ENCODE measurements around the gene PHACTR2.

The PHACTR2 gene

DNA sequence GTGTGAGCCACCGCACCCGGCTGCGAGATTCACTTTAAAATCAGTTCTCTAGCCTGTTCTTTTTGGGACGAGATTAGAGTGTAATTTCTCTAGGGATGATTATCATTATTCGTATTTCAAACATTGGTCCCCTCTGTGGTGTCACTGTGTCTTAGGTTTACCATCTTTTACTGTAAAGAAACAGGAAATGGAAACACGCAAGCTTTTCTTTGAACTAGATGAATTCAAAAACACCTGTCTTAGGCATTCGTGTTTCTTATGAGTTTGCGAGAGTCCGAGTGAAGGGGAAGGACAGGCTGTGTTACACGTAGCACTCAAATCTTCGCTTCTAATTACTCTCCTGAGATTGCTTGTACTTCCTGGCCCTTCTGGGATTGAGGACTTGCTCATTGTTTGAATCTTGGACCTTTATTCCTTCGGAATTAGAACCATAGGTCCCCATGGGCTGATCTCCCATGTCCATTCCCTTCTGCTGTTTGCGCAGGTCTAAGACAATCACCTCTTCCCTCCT is 61.6 kb downstream of the PHACTR2 start:
- Histone ChIP-seq H3K27me3 (ENCODE audit: insufficient read depth, poor library complexity, severe bottlenecking) (no peaks in the 10 kb centered on the region), H3K4me3 (replicated peaks; ENCODE audit: insufficient read depth, low read length) (no peak overlapping the region), H3K27ac (replicated peaks) (no peak overlapping the region)
- TF ChIP-seq SPI1 (IDR thresholded peaks at IDR 0.05; ENCODE audit: borderline replicate concordance, low read depth) (no peak), GABPA (IDR thresholded peaks at IDR 0.05; ENCODE audit: low read depth) (no peak), POLR2AphosphoS5 (IDR thresholded peaks at IDR 0.05; ENCODE audit: low read depth) (no peak)
- TF ChIP-seq, protein P1, sequence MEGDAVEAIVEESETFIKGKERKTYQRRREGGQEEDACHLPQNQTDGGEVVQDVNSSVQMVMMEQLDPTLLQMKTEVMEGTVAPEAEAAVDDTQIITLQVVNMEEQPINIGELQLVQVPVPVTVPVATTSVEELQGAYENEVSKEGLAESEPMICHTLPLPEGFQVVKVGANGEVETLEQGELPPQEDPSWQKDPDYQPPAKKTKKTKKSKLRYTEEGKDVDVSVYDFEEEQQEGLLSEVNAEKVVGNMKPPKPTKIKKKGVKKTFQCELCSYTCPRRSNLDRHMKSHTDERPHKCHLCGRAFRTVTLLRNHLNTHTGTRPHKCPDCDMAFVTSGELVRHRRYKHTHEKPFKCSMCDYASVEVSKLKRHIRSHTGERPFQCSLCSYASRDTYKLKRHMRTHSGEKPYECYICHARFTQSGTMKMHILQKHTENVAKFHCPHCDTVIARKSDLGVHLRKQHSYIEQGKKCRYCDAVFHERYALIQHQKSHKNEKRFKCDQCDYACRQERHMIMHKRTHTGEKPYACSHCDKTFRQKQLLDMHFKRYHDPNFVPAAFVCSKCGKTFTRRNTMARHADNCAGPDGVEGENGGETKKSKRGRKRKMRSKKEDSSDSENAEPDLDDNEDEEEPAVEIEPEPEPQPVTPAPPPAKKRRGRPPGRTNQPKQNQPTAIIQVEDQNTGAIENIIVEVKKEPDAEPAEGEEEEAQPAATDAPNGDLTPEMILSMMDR (IDR thresholded peaks at IDR 0.05; ENCODE audit: insufficient read depth, low read length) = no peak
- TF ChIP-seq, protein P2, sequence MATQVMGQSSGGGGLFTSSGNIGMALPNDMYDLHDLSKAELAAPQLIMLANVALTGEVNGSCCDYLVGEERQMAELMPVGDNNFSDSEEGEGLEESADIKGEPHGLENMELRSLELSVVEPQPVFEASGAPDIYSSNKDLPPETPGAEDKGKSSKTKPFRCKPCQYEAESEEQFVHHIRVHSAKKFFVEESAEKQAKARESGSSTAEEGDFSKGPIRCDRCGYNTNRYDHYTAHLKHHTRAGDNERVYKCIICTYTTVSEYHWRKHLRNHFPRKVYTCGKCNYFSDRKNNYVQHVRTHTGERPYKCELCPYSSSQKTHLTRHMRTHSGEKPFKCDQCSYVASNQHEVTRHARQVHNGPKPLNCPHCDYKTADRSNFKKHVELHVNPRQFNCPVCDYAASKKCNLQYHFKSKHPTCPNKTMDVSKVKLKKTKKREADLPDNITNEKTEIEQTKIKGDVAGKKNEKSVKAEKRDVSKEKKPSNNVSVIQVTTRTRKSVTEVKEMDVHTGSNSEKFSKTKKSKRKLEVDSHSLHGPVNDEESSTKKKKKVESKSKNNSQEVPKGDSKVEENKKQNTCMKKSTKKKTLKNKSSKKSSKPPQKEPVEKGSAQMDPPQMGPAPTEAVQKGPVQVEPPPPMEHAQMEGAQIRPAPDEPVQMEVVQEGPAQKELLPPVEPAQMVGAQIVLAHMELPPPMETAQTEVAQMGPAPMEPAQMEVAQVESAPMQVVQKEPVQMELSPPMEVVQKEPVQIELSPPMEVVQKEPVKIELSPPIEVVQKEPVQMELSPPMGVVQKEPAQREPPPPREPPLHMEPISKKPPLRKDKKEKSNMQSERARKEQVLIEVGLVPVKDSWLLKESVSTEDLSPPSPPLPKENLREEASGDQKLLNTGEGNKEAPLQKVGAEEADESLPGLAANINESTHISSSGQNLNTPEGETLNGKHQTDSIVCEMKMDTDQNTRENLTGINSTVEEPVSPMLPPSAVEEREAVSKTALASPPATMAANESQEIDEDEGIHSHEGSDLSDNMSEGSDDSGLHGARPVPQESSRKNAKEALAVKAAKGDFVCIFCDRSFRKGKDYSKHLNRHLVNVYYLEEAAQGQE (IDR thresholded peaks at IDR 0.05; ENCODE audit: insufficient replicate concordance, low read depth) = no peak
- DNase-seq (ENCODE audit: low read depth in 1 of 2, low spot score in 1 of 2) = no peak

DNA sequence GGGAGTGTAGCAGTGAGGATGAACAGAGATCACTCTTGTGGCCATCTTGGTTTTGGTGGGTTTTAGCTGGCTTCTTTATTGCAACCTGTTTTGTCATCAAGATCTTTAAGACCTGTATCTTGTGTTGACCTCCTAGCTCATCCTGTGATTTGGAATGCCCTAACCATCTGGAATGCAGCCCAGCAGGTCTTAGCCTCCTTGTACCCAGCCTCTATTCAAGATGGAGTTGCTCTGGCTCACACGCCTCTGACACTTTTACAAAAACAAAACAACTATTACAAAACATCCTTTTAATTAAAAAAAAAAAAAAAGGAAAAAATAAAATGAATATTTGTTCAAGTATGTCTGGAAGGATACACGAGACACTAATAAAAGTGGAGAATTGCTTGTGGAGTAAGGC is 62.4 kb downstream of the PHACTR2 start:
- no peak for DNase-seq (ENCODE audit: low read depth in 1 of 2, low spot score in 1 of 2)
- Histone ChIP-seq H3K27ac (replicated peaks) (no peak overlapping the region), H3K4me3 (replicated peaks; ENCODE audit: insufficient read depth, low read length) (no peak overlapping the region), H3K27me3 (ENCODE audit: insufficient read depth, poor library complexity, severe bottlenecking) (no peaks in the 10 kb centered on the region)
- TF ChIP-seq, protein P1 (IDR thresholded peaks at IDR 0.05; ENCODE audit: insufficient read depth, low read length) = no peak
- TF ChIP-seq, protein P2 (IDR thresholded peaks at IDR 0.05; ENCODE audit: insufficient replicate concordance, low read depth) = no peak
- TF ChIP-seq SPI1 (IDR thresholded peaks at IDR 0.05; ENCODE audit: borderline replicate concordance, low read depth) = no peak
- TF ChIP-seq POLR2AphosphoS5 (IDR thresholded peaks at IDR 0.05; ENCODE audit: low read depth) = no peak
- TF ChIP-seq GABPA (IDR thresholded peaks at IDR 0.05; ENCODE audit: low read depth) = no peak

DNA sequence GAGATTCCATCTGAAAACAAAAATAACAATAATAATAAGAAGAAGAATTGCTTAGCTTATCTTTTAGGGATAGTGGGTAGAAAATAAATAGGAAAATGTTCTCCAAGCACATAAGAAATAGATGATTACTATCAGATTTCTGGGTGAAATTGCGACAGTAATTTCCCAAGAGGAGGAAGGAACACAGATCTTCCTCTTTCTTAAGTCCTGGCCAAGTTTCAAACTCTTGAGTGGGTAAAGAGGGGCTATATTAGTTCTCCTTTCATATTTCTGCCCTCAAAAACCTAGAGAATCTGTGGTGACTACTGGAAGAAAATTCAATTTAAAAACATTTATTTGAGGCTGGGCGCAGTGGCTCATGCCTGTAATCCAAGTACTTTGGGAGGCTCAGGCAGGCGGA is 63.7 kb downstream of the PHACTR2 start:
- TF ChIP-seq, protein P2 (IDR thresholded peaks at IDR 0.05; ENCODE audit: insufficient replicate concordance, low read depth) = no peak
- TF ChIP-seq, protein P1 (IDR thresholded peaks at IDR 0.05; ENCODE audit: insufficient read depth, low read length) = no peak
- peak; percentile 66; the same call in 1 of the 2 replicates for TF ChIP-seq SPI1 (IDR thresholded peaks at IDR 0.05; ENCODE audit: borderline replicate concordance, low read depth)
- DNase-seq (ENCODE audit: low read depth in 1 of 2, low spot score in 1 of 2) = peak; percentile 46 to 73
- H3K27me3 ChIP-seq (ENCODE audit: insufficient read depth, poor library complexity, severe bottlenecking) = no peaks in the 10 kb centered on the region
- H3K27ac ChIP-seq (replicated peaks) = peak overlapping the region; percentile 44; the same call in 1 of the 2 replicates
- no peak overlapping the region for H3K4me3 ChIP-seq (replicated peaks; ENCODE audit: insufficient read depth, low read length)

All from HL-60 (cell line).